Hindlimb muscle (tissue), 1 donor: ENCODE results near the gene NHS. TPM values are rescaled to one million over a fixed set of nuclear protein-coding genes. Genes with fewer than 3 reads are reported as not detected.
A peak's percentile ranks its signal among the peaks of the same experiment; 100 is the strongest.

Experiments
- DNase-seq: peaks from one replicate; pipeline ENCODE4 v3.0.0-alpha.2; 2013
- polyA plus RNA-seq: library from polyadenylated mRNA; unstranded; fragments of 120-200 nt; gene quantifications from one replicate; pipeline ENCODE4 v1.2.1, GENCODE V29; 2013; ENCODE audit not compliant: insufficient read length

Gene NHS
- 1.2 TPM for polyA plus RNA-seq

- peak; percentile 63 for DNase-seq
These were observed at the start of gene NHS for GRCh38 chrX:17374619-17375366. Gene NHS (plus strand): TSS chrX:17375200. CDS start chrX:17375758, 558 bp downstream.

GRCh38 chrX:17328837-17329236, 46.2 kb upstream of the NHS start:
- DNase-seq: no peak

GRCh38 chrX:17336377-17336776, 38.6 kb upstream of the NHS start:
- DNase-seq: no peak

- no peak for DNase-seq
These were observed 19.0 kb upstream of the NHS start for GRCh38 chrX:17355976-17356375.

GRCh38 chrX:17359500-17359899, 15.5 kb upstream of the NHS start:
- DNase-seq: no peak

GRCh38 chrX:17361620-17362019, 13.4 kb upstream of the NHS start:
- no peak for DNase-seq

GRCh38 chrX:17368002-17368401, 7.0 kb upstream of the NHS start:
- no peak for DNase-seq

GRCh38 chrX:17369309-17369708, 5.7 kb upstream of the NHS start:
- no peak for DNase-seq

GRCh38 chrX:17370191-17370590, 4.8 kb upstream of the NHS start:
- no peak for DNase-seq

GRCh38 chrX:17372052-17372451, 2.9 kb upstream of the NHS start:
- DNase-seq: no peak

GRCh38 chrX:17373337-17373736, 1.7 kb upstream of the NHS start:
- no peak for DNase-seq

GRCh38 chrX:17375367-17375636, 302 bp downstream of the NHS start:
- no peak for DNase-seq

GRCh38 chrX:17375637-17376430, 834 bp downstream of the NHS start:
- no peak for DNase-seq

- DNase-seq: no peak
These were observed 1.6 kb downstream of the NHS start for GRCh38 chrX:17376431-17377077.

GRCh38 chrX:17377091-17377717, 2.2 kb downstream of the NHS start:
- DNase-seq: no peak

- DNase-seq: no peak
These were observed 2.8 kb downstream of the NHS start for GRCh38 chrX:17377795-17378194.

- DNase-seq: no peak
These were observed 5.2 kb downstream of the NHS start for GRCh38 chrX:17380221-17380620.

- DNase-seq: no peak
These were observed 15.4 kb downstream of the NHS start for GRCh38 chrX:17390419-17390850.

- DNase-seq: no peak
These were observed 20.2 kb downstream of the NHS start for GRCh38 chrX:17395154-17395553.

GRCh38 chrX:17397074-17397473, 22.1 kb downstream of the NHS start:
- DNase-seq: no peak

GRCh38 chrX:17403189-17403691, 28.2 kb downstream of the NHS start:
- DNase-seq: no peak

GRCh38 chrX:17403972-17404371, 29.0 kb downstream of the NHS start:
- DNase-seq: no peak
